SK-N-SH (cell line): ENCODE data around the gene OPCML. TPM values are rescaled to one million over a fixed set of nuclear protein-coding genes. Genes with fewer than 3 reads are reported as not detected.

Source experiments
- CTCF ChIA-PET: fragments of 300-600, 350-600 bp; formaldehyde crosslinking; extraction: SDS; loops from one replicate; lab custom pipeline; 2021; lab: Yijun Ruan, JAX
- POLR2A ChIA-PET: fragments of 350-600 bp; sonication (Branson Sonifier 250); formaldehyde crosslinking; extraction: SDS; loops from one replicate; lab custom pipeline; 2020; ENCODE audit warnings: antibody characterized with exemption, inconsistent platforms; lab: Yijun Ruan, JAX
- DNase-seq: peaks from one replicate; pipeline ENCODE4 v3.0.0; 2012
- H2AFZ ChIP-seq: fragments of 200-600 bp; sonication (generic); 2 replicates; pipeline ENCODE4 v1.8.1; 2016; ENCODE audit warnings: antibody characterized with exemption, mild to moderate bottlenecking, low read depth
- H3F3A ChIP-seq: fragments of 200-600 bp; sonication (generic); replicated peaks from 2 replicates; pipeline ENCODE3; 2016; ENCODE audit warnings: antibody characterized with exemption, mild to moderate bottlenecking; ENCODE audit not compliant: insufficient read depth
- H3K27ac ChIP-seq, 2 experiments: fragments of 200-500 bp in 1 of 2; fragments of 200-600 bp in 1 of 2; sonication (Bioruptor generic) in 1 of 2; sonication (generic), shearing (Covaris generic) in 1 of 2; 2 replicates each; pipeline versions ENCODE4 v1.5.1 to v1.6.1; 2014 to 2016; ENCODE audit warnings: low read depth in 2 of 2, inconsistent platforms in 1 of 2, low read length in 1 of 2, mild to moderate bottlenecking in 1 of 2, mixed read lengths in 1 of 2
- H3K27me3 ChIP-seq: fragments of 200-600 bp; sonication (generic), shearing (Covaris generic); 2 replicates; pipeline ENCODE4 v1.6.1; 2016; ENCODE audit warnings: mixed run types; ENCODE audit not compliant: insufficient read depth
- H3K36me3 ChIP-seq, 2 experiments: fragments of 200-500 bp in 1 of 2; fragments of 200-600 bp in 1 of 2; sonication (Bioruptor generic) in 1 of 2; sonication (generic) in 1 of 2; replicated peaks in 1 of 2; 2 replicates each; pipeline versions ENCODE3 to v1.5.1; 2014 to 2016; ENCODE audit warnings: low read length in 1 of 2, mild to moderate bottlenecking in 1 of 2; ENCODE audit not compliant: insufficient read depth in 2 of 2, control insufficient read depth in 1 of 2
- H3K4me1 ChIP-seq, 2 experiments: fragments of 200-500 bp in 1 of 2; fragments of 200-600 bp in 1 of 2; sonication (Bioruptor generic) in 1 of 2; sonication (generic), shearing (Covaris generic) in 1 of 2; 2 replicates each; pipeline versions ENCODE4 v1.5.1 to v1.6.1; 2014 to 2016; ENCODE audit warnings: low read depth in 1 of 2, low read length in 1 of 2, mixed run types in 1 of 2; ENCODE audit not compliant: insufficient read depth in 2 of 2, control insufficient read depth in 1 of 2
- H3K4me2 ChIP-seq: fragments of 200-600 bp; sonication (generic), shearing (Covaris generic); 2 replicates; pipeline ENCODE4 v1.6.1; 2017; ENCODE audit warnings: mixed run types
- H3K4me3 ChIP-seq, 2 experiments: fragments of 200-500 bp in 1 of 2; fragments of 200-600 bp in 1 of 2; sonication (Bioruptor generic) in 1 of 2; sonication (generic), shearing (Covaris generic) in 1 of 2; 2 replicates each; pipeline versions ENCODE4 v1.5.1 to v1.8.1; 2014 to 2016; ENCODE audit warnings: low read depth in 2 of 2, inconsistent platforms in 1 of 2, low read length in 1 of 2, mild to moderate bottlenecking in 1 of 2, mixed read lengths in 1 of 2, moderate library complexity in 1 of 2
- H3K79me2 ChIP-seq: fragments of 200-600 bp; sonication (generic); 2 replicates; pipeline ENCODE4 v1.8.1; 2017; ENCODE audit warnings: mild to moderate bottlenecking; ENCODE audit not compliant: insufficient read depth
- H3K9ac ChIP-seq: fragments of 200-600 bp; sonication (generic); 2 replicates; pipeline ENCODE4 v1.6.1; 2017; ENCODE audit warnings: mixed run types
- H3K9me2 ChIP-seq: fragments of 200-600 bp; sonication (generic); 2 replicates; pipeline ENCODE4 v1.6.1; 2017; ENCODE audit warnings: mixed run types
- H3K9me3 ChIP-seq: fragments of 200-600 bp; sonication (generic); 2 replicates; pipeline ENCODE4 v1.6.1; 2017; ENCODE audit warnings: mixed run types, mild to moderate bottlenecking, moderate library complexity
- H4K20me1 ChIP-seq: fragments of 200-600 bp; sonication (generic); 2 replicates; pipeline ENCODE4 v1.6.1; 2017; ENCODE audit warnings: mild to moderate bottlenecking, mixed run types; ENCODE audit not compliant: insufficient read depth
- CHD2 ChIP-seq: fragments of 150-350 bp; IDR thresholded peaks from 2 replicates; pipeline ENCODE4 v1.6.1; 2018; ENCODE audit warnings: low read length; ENCODE audit not compliant: partially characterized antibody
- CTCF ChIP-seq: fragments of 200-600 bp; sonication (generic); IDR thresholded peaks from 2 replicates; pipeline ENCODE4 v1.6.1; 2017; ENCODE audit warnings: antibody characterized with exemption, mild to moderate bottlenecking, moderate library complexity
- ELF1 ChIP-seq: IDR thresholded peaks from 2 replicates; pipeline ENCODE4 v1.4.0; 2012
- EZH2phosphoT487 ChIP-seq: fragments of 200-600 bp; sonication (generic); IDR thresholded peaks from 2 replicates; pipeline ENCODE4 v1.6.1; 2017; ENCODE audit warnings: low read depth, mixed run types, mild to moderate bottlenecking, antibody characterized with exemption, moderate library complexity, borderline replicate concordance
- FOSL2 ChIP-seq: IDR thresholded peaks from 2 replicates; pipeline ENCODE4 v1.4.0; 2012; ENCODE audit warnings: low read depth, mild to moderate bottlenecking, moderate library complexity, borderline replicate concordance
- FOXJ3 ChIP-seq: sonication (generic); formaldehyde crosslinking; IDR thresholded peaks from 2 replicates; pipeline ENCODE4 v1.5.1; 2020; ENCODE audit warnings: mild to moderate bottlenecking, missing genetic modification reagents
- FOXM1 ChIP-seq: IDR thresholded peaks from 2 replicates; pipeline ENCODE4 v1.4.0; 2012; ENCODE audit warnings: low read depth, mild to moderate bottlenecking
- GATA2 ChIP-seq: sonication (generic); formaldehyde crosslinking; IDR thresholded peaks from 2 replicates; pipeline ENCODE4 v1.5.0; 2020; ENCODE audit warnings: mild to moderate bottlenecking, missing genetic modification reagents
- NFIC ChIP-seq: IDR thresholded peaks from 2 replicates; pipeline ENCODE4 v1.4.0; 2012; ENCODE audit warnings: borderline replicate concordance
- PBX3 ChIP-seq: IDR thresholded peaks from 2 replicates; pipeline ENCODE4; 2012
- POLR2AphosphoS5 ChIP-seq: IDR thresholded peaks from 2 replicates; pipeline ENCODE4 v1.6.1; 2012; ENCODE audit warnings: low read depth, low read length
- RAD21 ChIP-seq: IDR thresholded peaks from 2 replicates; pipeline ENCODE4 v1.6.1; 2012; ENCODE audit warnings: mild to moderate bottlenecking, low read length
- TAF1 ChIP-seq: IDR thresholded peaks from 2 replicates; pipeline ENCODE4 v1.6.1; 2012; ENCODE audit warnings: low read depth, mild to moderate bottlenecking, low read length, moderate library complexity, borderline replicate concordance
- TEAD4 ChIP-seq: IDR thresholded peaks from 2 replicates; pipeline ENCODE4 v1.4.0; 2012; ENCODE audit warnings: mild to moderate bottlenecking, borderline replicate concordance; ENCODE audit not compliant: insufficient read depth
- USF1 ChIP-seq: IDR thresholded peaks from 2 replicates; pipeline ENCODE4 v1.4.0; 2012; ENCODE audit warnings: low read depth, borderline replicate concordance
- WGBS: methylation state at CpG from one replicate; pipeline ENCODE4 v1.1.6; 2017; ENCODE audit warnings: low lambda C conversion rate; 5-methylcytosine and 5-hydroxymethylcytosine counted together
- polyA plus RNA-seq, 3 experiments: library from polyadenylated mRNA; depleted of rRNA; stranded (reverse); fragments of >200 nt; gene quantifications; 2 replicates each; pipeline ENCODE4 v1.2.3, GENCODE V29; 2012

OPCML gene
- polyA plus RNA-seq, 1 of the 3 experiments (the other 2 are of a cell fraction): not detected

GRCh38 chr11:132772703-132773545 lies 759.4 kb downstream of the OPCML start:
- Histone ChIP-seq H3K36me3 (no peaks in the 10 kb centered on the region), H3K9me3 (no peaks in the 10 kb centered on the region), H3K9ac (no peak overlapping the region), H3K4me3 (no peak overlapping the region), H3K27me3 (no peaks in the 10 kb centered on the region), H3K4me2 (no peak overlapping the region), H3K79me2 (no peaks in the 10 kb centered on the region), H3K27ac (no peak overlapping the region), H3F3A (no peaks in the 10 kb centered on the region), H3K4me1 (no peaks in the 10 kb centered on the region; a peak in 2 of 4 replicates), H4K20me1 (no peaks in the 10 kb centered on the region), H2AFZ (no peak overlapping the region), H3K9me2 (no peaks in the 10 kb centered on the region)
- DNase-seq: no peak
- no peak for TF ChIP-seq EZH2phosphoT487
- TF ChIP-seq GATA2 (CRISPR knock-in tag): no peak
- no peak for TF ChIP-seq CTCF
- TF ChIP-seq ELF1: no peak
- no peak for TF ChIP-seq FOXM1
- no peak for TF ChIP-seq USF1
- no peak for TF ChIP-seq POLR2AphosphoS5
- TF ChIP-seq PBX3: no peak
- TF ChIP-seq FOXJ3: no peak
- no peak for TF ChIP-seq NFIC
- no peak for TF ChIP-seq CHD2
- no peak for TF ChIP-seq RAD21
- no peak for TF ChIP-seq FOSL2
- TF ChIP-seq TEAD4: no peak
- TF ChIP-seq TAF1: no peak
- WGBS: 55% methylated on average over 15 of the region's 19 CpGs
- ChIA-PET CTCF (interaction anchor here (1.3 kb wide), 1 partner anchor 9 kb away, joined by 3 read pairs; no protein-coding TSS in a partner anchor), POLR2A (no interaction called here)
